Keratinocyte (primary cell): ENCODE data around the gene C15orf39. TPM values are rescaled to one million over a fixed set of nuclear protein-coding genes. Genes with fewer than 3 reads are reported as not detected.

Source experiments
- DNase-seq: peaks from one replicate; pipeline ENCODE4 v3.0.0-alpha.2; 2011; ENCODE audit warnings: low read depth, missing footprints, low spot score
- FAIRE-seq: peaks from 2 replicates; lab custom pipeline; 2011; peaks lifted over from hg19 to GRCh38; lab: Jason Lieb, UNC
- H2AFZ ChIP-seq: 2 replicates; pipeline ENCODE4 v1.6.0; 2012; ENCODE audit warnings: low read length, control low read depth, inconsistent platforms; ENCODE audit not compliant: control insufficient read depth
- H3K27ac ChIP-seq: 2 replicates; pipeline ENCODE4 v1.5.1; 2011; ENCODE audit warnings: low read length; ENCODE audit not compliant: control insufficient read depth, insufficient read depth
- H3K27me3 ChIP-seq: 3 replicates; pipeline ENCODE4 v1.6.0; 2011; ENCODE audit warnings: low read length; ENCODE audit not compliant: control insufficient read depth, insufficient read depth; ENCODE audit errors: extremely low read depth
- H3K36me3 ChIP-seq, 2 experiments: 2 replicates in 1 of 2; 3 replicates in 1 of 2; pipeline ENCODE4 v1.5.1; 2011; ENCODE audit warnings: low read length in 2 of 2, mild to moderate bottlenecking in 1 of 2; ENCODE audit not compliant: control insufficient read depth in 2 of 2, insufficient read depth in 2 of 2; ENCODE audit errors: extremely low read depth in 1 of 2
- H3K4me1 ChIP-seq: 3 replicates; pipeline ENCODE4 v1.5.1; 2011; ENCODE audit warnings: low read length; ENCODE audit not compliant: control insufficient read depth, insufficient read depth; ENCODE audit errors: extremely low read depth
- H3K4me2 ChIP-seq: 3 replicates; pipeline ENCODE4 v1.6.0; 2011; ENCODE audit warnings: low read depth, low read length; ENCODE audit not compliant: control insufficient read depth, insufficient read depth; ENCODE audit errors: extremely low read depth
- H3K4me3 ChIP-seq, 3 experiments: fragments of 200-600 bp in 1 of 3; sonication (generic) in 1 of 3; 2 replicates in 2 of 3; 3 replicates in 1 of 3; pipeline ENCODE4 v1.5.1; 2011 to 2016; ENCODE audit warnings: low read length in 3 of 3, mild to moderate bottlenecking in 3 of 3, control low read depth in 2 of 3, inconsistent platforms in 1 of 3, low read depth in 1 of 3, mixed read lengths in 1 of 3, mixed run types in 1 of 3, moderate library complexity in 1 of 3; ENCODE audit not compliant: control insufficient read depth in 2 of 3, insufficient read depth in 2 of 3; ENCODE audit errors: extremely low read depth in 1 of 3
- H3K79me2 ChIP-seq: 2 replicates; pipeline ENCODE4 v1.6.0; 2012; ENCODE audit warnings: low read length; ENCODE audit not compliant: control insufficient read depth, insufficient read depth
- H3K9ac ChIP-seq: 3 replicates; pipeline ENCODE4 v1.6.0; 2011; ENCODE audit warnings: low read length; ENCODE audit not compliant: control insufficient read depth, insufficient read depth; ENCODE audit errors: extremely low read depth
- H3K9me1 ChIP-seq: 3 replicates; pipeline ENCODE4 v1.6.0; 2011; ENCODE audit warnings: low read length; ENCODE audit not compliant: control insufficient read depth, insufficient read depth; ENCODE audit errors: extremely low read depth
- H3K9me3 ChIP-seq: 2 replicates; pipeline ENCODE4 v1.5.1; 2012; ENCODE audit warnings: low read depth, low read length; ENCODE audit not compliant: control insufficient read depth
- H4K20me1 ChIP-seq: 3 replicates; pipeline ENCODE4 v1.6.0; 2011; ENCODE audit warnings: low read length; ENCODE audit not compliant: control insufficient read depth, insufficient read depth; ENCODE audit errors: extremely low read depth
- CTCF ChIP-seq, 3 experiments: IDR thresholded peaks in 1 of 3; conservative IDR thresholded peaks in 1 of 3; optimal IDR thresholded peaks in 1 of 3; 2 replicates in 2 of 3; 3 replicates in 1 of 3; pipeline versions ENCODE3 to v1.5.1; 2011; ENCODE audit warnings: low read length in 3 of 3, mild to moderate bottlenecking in 3 of 3, moderate library complexity in 2 of 3, control low read depth in 1 of 3, inconsistent platforms in 1 of 3; ENCODE audit not compliant: insufficient read depth in 2 of 3; ENCODE audit errors: extremely low read depth in 1 of 3
- EZH2 ChIP-seq: IDR thresholded peaks from one replicate; pipeline ENCODE4 v1.6.1; 2012; ENCODE audit warnings: inconsistent platforms, mild to moderate bottlenecking, low read length, moderate library complexity
- dilution Hi-C: fragments of 300-500 bp; cut with MboI; formaldehyde crosslinking; loops from one replicate; pipeline ENCODE4 v1.7.0; 2020; ENCODE audit warnings: low sequenced_read_pairs; ENCODE audit not compliant: extremely low pct_ligation_motif_present
- polyA plus RNA-seq, 5 experiments: library from polyadenylated mRNA; depleted of rRNA in 3 of 5; stranded (reverse) in 3 of 5; stranded (forward) in 1 of 5; unstranded in 1 of 5; fragments of >200 nt; gene quantifications; 1 replicate in 1 of 5; 2 replicates in 3 of 5; 3 replicates in 1 of 5; pipeline versions ENCODE4 v1.2.1 to v1.2.3, GENCODE V29; 2011 to 2012; ENCODE audit warnings: missing spikeins in 2 of 5, low read depth in 1 of 5, low replicate concordance in 1 of 5

C15orf39 gene
- polyA plus RNA-seq, 1 donor (not counting 4 experiments of a cell fraction or from before 2014, with no cell fraction given) = 1.8 TPM

GRCh38 chr15:75232252-75232813 lies 30.7 kb downstream of the C15orf39 start:
- Histone ChIP-seq H3K4me1 (no peaks in the 10 kb centered on the region), H3K79me2 (no peaks in the 10 kb centered on the region), H3K4me3 (no peak overlapping the region), H3K4me2 (no peak overlapping the region), H2AFZ (no peak overlapping the region), H3K9me1 (no peaks in the 10 kb centered on the region), H3K9me3 (no peaks in the 10 kb centered on the region), H3K27me3 (peaks cover 32% of the 10 kb centered on the region), H3K27ac (no peak overlapping the region), H4K20me1 (no peaks in the 10 kb centered on the region), H3K36me3 (no peaks in the 10 kb centered on the region), H3K9ac (no peak overlapping the region)
- FAIRE-seq (no peak), DNase-seq (no peak)
- dilution Hi-C loops = no loop called here
- TF ChIP-seq EZH2 = no peak
- no peak for TF ChIP-seq CTCF (optimal IDR thresholded peaks at IDR 0.05 in 1 of 3, IDR thresholded peaks at IDR 0.05 in 1 of 3, conservative IDR thresholded peaks at IDR 0.05 in 1 of 3; ENCODE audit: extremely low read depth in 1 of 3, insufficient read depth in 2 of 3, low read length in 3 of 3)

GRCh38 chr15:75232826-75233503 lies 31.3 kb downstream of the C15orf39 start:
- FAIRE-seq = no peak
- H3K27me3 ChIP-seq = peaks cover 37% of the 10 kb centered on the region

More at GRCh38 chr15:75232826-75233503, 31.3 kb downstream of the C15orf39 start:
- Histone ChIP-seq H3K4me3 (no peak overlapping the region), H3K79me2 (no peaks in the 10 kb centered on the region), H3K9ac (no peak overlapping the region), H3K4me1 (no peaks in the 10 kb centered on the region), H3K4me2 (no peak overlapping the region), H3K9me3 (no peaks in the 10 kb centered on the region), H4K20me1 (no peaks in the 10 kb centered on the region), H3K27ac (no peak overlapping the region), H2AFZ (no peak overlapping the region), H3K9me1 (no peaks in the 10 kb centered on the region), H3K36me3 (no peaks in the 10 kb centered on the region)
- DNase-seq = no peak
- TF ChIP-seq EZH2 (no peak), CTCF (optimal IDR thresholded peaks at IDR 0.05 in 1 of 3, IDR thresholded peaks at IDR 0.05 in 1 of 3, conservative IDR thresholded peaks at IDR 0.05 in 1 of 3; ENCODE audit: extremely low read depth in 1 of 3, insufficient read depth in 2 of 3, low read length in 3 of 3) (no peak)
- dilution Hi-C loops = no loop called here
